Activated CD4-positive, alpha-beta memory T cell treated with anti-CD3 and anti-CD28 coated beads, Interleukin-2, amount 10 ng/mL, durations not matched to agents 7 days and 5 days (primary cell): ENCODE data around the gene FBXO11. TPM values are rescaled to one million over a fixed set of nuclear protein-coding genes. Genes with fewer than 3 reads are reported as not detected.

Experiments
- CTCF ChIA-PET: fragments of 350-600 bp; sonication (Branson Sonifier 250); formaldehyde crosslinking; loops from one replicate; lab custom pipeline; 2021; ENCODE audit warnings: antibody characterized with exemption, inconsistent platforms; lab: Charles Lee
- POLR2A ChIA-PET: fragments of 350-600 bp; sonication (Branson Sonifier 250); formaldehyde crosslinking; loops from one replicate; lab custom pipeline; 2021; ENCODE audit warnings: antibody characterized with exemption; lab: Charles Lee
- DNase-seq: peaks from one replicate; pipeline ENCODE4 v3.0.0-alpha.2; 2020
- H3K27ac Mint-ChIP-seq: one replicate; pipeline ENCODE4 v1.8.0; 2021; ENCODE audit warnings: mild to moderate bottlenecking, mixed read lengths
- H3K27me3 Mint-ChIP-seq: one replicate; pipeline ENCODE4 v1.8.0; 2021; ENCODE audit warnings: mixed read lengths
- H3K36me3 Mint-ChIP-seq: one replicate; pipeline ENCODE4 v1.8.0; 2021; ENCODE audit warnings: low read depth, mixed read lengths
- H3K4me1 Mint-ChIP-seq: one replicate; pipeline ENCODE4 v1.8.0; 2021; ENCODE audit warnings: mixed read lengths
- H3K4me3 Mint-ChIP-seq: one replicate; pipeline ENCODE4 v1.8.0; 2021; ENCODE audit warnings: mild to moderate bottlenecking, mixed read lengths
- H3K9me3 Mint-ChIP-seq: one replicate; pipeline ENCODE4 v1.8.0; 2021; ENCODE audit warnings: mixed read lengths
- total RNA-seq, 2 experiments: library from RNA; stranded (reverse); gene quantifications; one replicate each; pipeline ENCODE4 v1.2.3, GENCODE V29; 2021

FBXO11 gene
- total RNA-seq, 2 experiments from 2014 or later = 59.4 to 59.7 TPM

DNA sequence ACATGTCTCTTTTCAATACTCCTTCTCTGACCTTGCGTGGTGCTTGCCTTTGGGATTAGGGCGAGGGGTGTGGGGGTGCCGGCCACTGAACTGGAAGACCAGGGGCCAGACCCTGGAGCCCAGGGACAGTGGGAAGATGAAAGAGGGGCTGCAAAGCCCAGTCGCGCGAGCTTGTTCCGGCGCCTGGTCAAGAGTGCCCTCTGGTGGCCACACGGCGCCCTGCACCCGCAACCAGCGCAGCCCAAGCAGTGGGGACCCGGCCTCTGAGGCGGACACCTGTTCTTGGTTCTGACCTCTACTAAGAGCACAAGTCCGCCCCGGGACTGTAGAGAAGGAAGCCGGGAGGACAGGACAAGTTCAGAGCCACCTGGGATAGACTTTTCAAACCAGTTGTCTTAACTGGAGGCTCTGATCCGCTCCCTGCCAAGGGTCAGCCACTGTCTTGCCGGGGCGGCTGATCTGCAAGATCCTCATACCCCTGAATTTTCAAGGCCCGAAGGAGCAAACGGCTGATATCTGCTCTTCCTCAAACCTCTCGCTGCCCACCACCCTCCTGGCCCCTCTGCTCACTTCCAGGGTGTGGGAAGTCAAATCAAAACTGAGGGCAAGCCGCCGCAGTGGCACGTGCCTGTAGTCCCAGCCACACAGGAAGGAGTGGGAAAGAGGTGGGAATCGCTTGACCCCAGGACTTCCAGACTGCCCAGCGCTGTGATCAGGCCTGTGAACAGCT lies 138.3 kb downstream of the FBXO11 start:
- H3K4me3 Mint-ChIP-seq = no peak overlapping the region
- no peaks in the 10 kb centered on the region for H3K36me3 Mint-ChIP-seq

GRCh38 chr2:47767497-47767844 lies 138.8 kb downstream of the FBXO11 start:
- H3K27me3 Mint-ChIP-seq = no peaks in the 10 kb centered on the region
- no peaks in the 10 kb centered on the region for H3K9me3 Mint-ChIP-seq
- H3K4me3 Mint-ChIP-seq = no peak overlapping the region
- H3K4me1 Mint-ChIP-seq = peaks cover 3% of the 10 kb centered on the region
- no peak overlapping the region for H3K27ac Mint-ChIP-seq
- no peaks in the 10 kb centered on the region for H3K36me3 Mint-ChIP-seq
- no peak for DNase-seq
- POLR2A ChIA-PET = interaction anchor here (0.7 kb wide), 1 partner anchor 304 kb away, joined by 3 read pairs; no protein-coding TSS in a partner anchor
- CTCF ChIA-PET = interaction anchor here (0.6 to 3.3 kb wide), 36 partner anchors 9 to 723 kb away, joined by 3 to 49 read pairs (median 4); partner anchors contain the start of genes MSH2 and MSH6

More for the DNA sequence above, 138.3 kb downstream of the FBXO11 start:
- peak; percentile 75 for DNase-seq
- ChIA-PET POLR2A (no interaction called here), CTCF (interaction anchor here (0.5 to 3.3 kb wide), 36 partner anchors 9 to 723 kb away, joined by 3 to 49 read pairs (median 3); partner anchors contain the start of genes MSH2 and MSH6)
- Mint-ChIP-seq H3K9me3 (no peaks in the 10 kb centered on the region), H3K4me1 (peaks cover 3% of the 10 kb centered on the region), H3K27me3 (no peaks in the 10 kb centered on the region), H3K27ac (no peak overlapping the region)

GRCh38 chr2:47751856-47752414 lies 154.4 kb downstream of the FBXO11 start:
- H3K27ac Mint-ChIP-seq = peak overlapping the region; percentile 81
- H3K27me3 Mint-ChIP-seq = no peaks in the 10 kb centered on the region
- peaks cover 15% of the 10 kb centered on the region for H3K4me1 Mint-ChIP-seq
- H3K36me3 Mint-ChIP-seq = peaks cover 2% of the 10 kb centered on the region
- no peak for DNase-seq
- ChIA-PET POLR2A (interaction anchor here (0.6 to 1.7 kb wide), 3 partner anchors 19 to 605 kb away, joined by 3 to 10 read pairs (median 4); partner anchors contain the start of gene MSH6), CTCF (no interaction called here)
- peaks cover 3% of the 10 kb centered on the region for H3K9me3 Mint-ChIP-seq
- H3K4me3 Mint-ChIP-seq = peak overlapping the region; percentile 34

GRCh38 chr2:47747878-47748277 lies 158.4 kb downstream of the FBXO11 start:
- Mint-ChIP-seq H3K27me3 (peaks cover 5% of the 10 kb centered on the region), H3K4me1 (peaks cover 16% of the 10 kb centered on the region), H3K27ac (no peak overlapping the region), H3K36me3 (peaks cover 2% of the 10 kb centered on the region), H3K4me3 (no peak overlapping the region), H3K9me3 (peaks cover 4% of the 10 kb centered on the region)
- POLR2A ChIA-PET = no interaction called here
- no peak for DNase-seq
- CTCF ChIA-PET = no interaction called here

GRCh38 chr2:47744074-47744473 lies 162.2 kb downstream of the FBXO11 start:
- H3K4me3 Mint-ChIP-seq = no peak overlapping the region
- no peak overlapping the region for H3K27ac Mint-ChIP-seq
- POLR2A ChIA-PET = no interaction called here
- CTCF ChIA-PET = no interaction called here
- peaks cover 13% of the 10 kb centered on the region for H3K4me1 Mint-ChIP-seq
- H3K9me3 Mint-ChIP-seq = peaks cover 4% of the 10 kb centered on the region
- peaks cover 5% of the 10 kb centered on the region for H3K27me3 Mint-ChIP-seq
- H3K36me3 Mint-ChIP-seq = no peaks in the 10 kb centered on the region
- DNase-seq = no peak

- peaks cover 13% of the 10 kb centered on the region for H3K4me1 Mint-ChIP-seq
- H3K9me3 Mint-ChIP-seq = no peaks in the 10 kb centered on the region
- ChIA-PET POLR2A (interaction anchor here (1.1 kb wide), 1 partner anchor 24 kb away, joined by 3 read pairs; no protein-coding TSS in a partner anchor), CTCF (interaction anchor here (2.5 kb wide), 1 partner anchor 26 kb away, joined by 8 read pairs; no protein-coding TSS in a partner anchor)
- no peak for DNase-seq
- H3K36me3 Mint-ChIP-seq = no peaks in the 10 kb centered on the region
- H3K27me3 Mint-ChIP-seq = peaks cover 8% of the 10 kb centered on the region
- no peak overlapping the region for H3K27ac Mint-ChIP-seq
- H3K4me3 Mint-ChIP-seq = no peak overlapping the region
These were observed 164.7 kb downstream of the FBXO11 start for GRCh38 chr2:47741637-47742036.

DNA sequence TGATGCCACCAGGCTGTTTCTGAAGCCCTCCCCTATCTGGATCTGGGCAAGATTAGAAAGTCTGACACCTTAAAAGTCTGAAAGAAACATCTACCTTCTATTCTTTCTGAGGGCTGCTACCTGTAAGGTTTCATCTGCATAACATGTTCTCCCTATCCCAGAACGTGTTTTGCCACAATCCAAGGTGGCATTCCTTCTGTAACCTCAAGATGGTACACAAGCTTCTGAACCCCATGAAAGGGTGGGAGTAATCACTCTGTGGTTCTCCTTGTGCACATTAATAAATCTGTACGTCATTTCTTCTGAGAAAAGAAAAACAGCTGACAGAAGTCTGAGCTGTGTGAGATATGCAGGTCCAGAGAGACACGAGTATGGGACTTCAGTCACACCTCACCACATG lies 165.2 kb downstream of the FBXO11 start:
- Mint-ChIP-seq H3K9me3 (no peaks in the 10 kb centered on the region), H3K4me1 (peaks cover 13% of the 10 kb centered on the region), H3K36me3 (no peaks in the 10 kb centered on the region), H3K27ac (no peak overlapping the region), H3K27me3 (peaks cover 8% of the 10 kb centered on the region), H3K4me3 (no peak overlapping the region)
- POLR2A ChIA-PET = interaction anchor here (1.1 kb wide), 1 partner anchor 24 kb away, joined by 3 read pairs; no protein-coding TSS in a partner anchor
- CTCF ChIA-PET = interaction anchor here (2.5 kb wide), 1 partner anchor 27 kb away, joined by 8 read pairs; no protein-coding TSS in a partner anchor
- DNase-seq = no peak

Other genes with a start within 250 kb of the FBXO11 start
- gene MSH6, start 123.4 kb downstream of the FBXO11 start, total RNA-seq = 10 to 100 TPM; 77.4 to 84.1 TPM